HepG2 (cell line): ENCODE data around the gene BBOF1. TPM values are rescaled to one million over a fixed set of nuclear protein-coding genes. Genes with fewer than 3 reads are reported as not detected.

ENCODE experiments used
- MIER3 ChIP-seq: IDR thresholded peaks from 2 replicates; pipeline ENCODE4 v1.6.1; 2016; ENCODE audit warnings: missing compliant biosample characterization, borderline replicate concordance
- MYPOP ChIP-seq: sonication (generic); formaldehyde crosslinking; IDR thresholded peaks from 2 replicates; pipeline ENCODE4 v1.8.1; 2023; ENCODE audit warnings: mild to moderate bottlenecking, moderate library complexity, missing genetic modification reagents
- PAXIP1 ChIP-seq: sonication (generic); formaldehyde crosslinking; conservative IDR thresholded peaks from 2 replicates; pipeline ENCODE4 v1.4.0; 2020; ENCODE audit warnings: mild to moderate bottlenecking, missing genetic modification reagents, moderate library complexity
- YEATS2 ChIP-seq: sonication (generic); formaldehyde crosslinking; IDR thresholded peaks from 2 replicates; pipeline ENCODE4 v1.4.0; 2020; ENCODE audit warnings: missing genetic modification reagents, borderline replicate concordance
- ZBTB42 ChIP-seq: sonication (generic); formaldehyde crosslinking; IDR thresholded peaks from 2 replicates; pipeline ENCODE4 v1.5.0; 2020; ENCODE audit warnings: mild to moderate bottlenecking, missing genetic modification reagents
- ZBTB49 ChIP-seq: sonication (generic); formaldehyde crosslinking; IDR thresholded peaks from 2 replicates; pipeline ENCODE4 v1.4.0; 2020; ENCODE audit warnings: missing genetic modification reagents, borderline replicate concordance
- ZNF160 ChIP-seq: sonication (generic); formaldehyde crosslinking; IDR thresholded peaks from 2 replicates; pipeline ENCODE4 v1.8.0; 2022; ENCODE audit warnings: mild to moderate bottlenecking, inconsistent platforms, missing genetic modification reagents
- ZNF280D ChIP-seq: sonication (generic); formaldehyde crosslinking; IDR thresholded peaks from 2 replicates; pipeline ENCODE4 v1.5.1; 2020; ENCODE audit warnings: mild to moderate bottlenecking, missing genetic modification reagents
- ZNF282 ChIP-seq: fragments of 450-650 bp; IDR thresholded peaks from 2 replicates; pipeline ENCODE4 v1.6.1; 2018; ENCODE audit not compliant: partially characterized antibody
- ZNF562 ChIP-seq: sonication (generic); formaldehyde crosslinking; IDR thresholded peaks from 2 replicates; pipeline ENCODE4 v1.8.0; 2022; ENCODE audit warnings: missing genetic modification reagents, borderline replicate concordance
- polyA plus RNA-seq, 8 experiments: library from polyadenylated mRNA; depleted of rRNA in 3 of 8; stranded (reverse) in 7 of 8; unstranded in 1 of 8; fragments of >200 nt; fragmentation: Illumina TruSeq in 4 of 8; extraction: Trizol in 4 of 8; gene quantifications; 2 replicates each; pipeline versions ENCODE4 v1.2.1 to v1.2.3, GENCODE V29; 2011 to 2016; ENCODE audit warnings: low read depth in 4 of 8, missing spikeins in 1 of 8, mixed read lengths in 1 of 8; ENCODE audit not compliant: insufficient read depth in 1 of 8
- total RNA-seq, 5 experiments: library from RNA; depleted of rRNA; stranded (reverse); fragments of >200 nt; fragmentation: Illumina TruSeq; extraction: Trizol; gene quantifications; 2 replicates each; pipeline ENCODE4 v1.2.3, GENCODE V29; 2016; ENCODE audit warnings: low read depth in 1 of 5

The BBOF1 gene
- total and polyA plus RNA-seq, 2 of the 13 experiments (the other 11 are each of a cell fraction or from before 2014, with no cell fraction given) = 1.6 to 2.3 TPM

GRCh38 chr14:74083784-74084276, 64.7 kb downstream of the BBOF1 start (continued):
- TF ChIP-seq ZBTB49 (CRISPR knock-in tag) (no peak), ZNF160 (CRISPR knock-in tag) (0 out of 2 replicates have a peak, but pooled peaks have one; percentile 38), MYPOP (CRISPR knock-in tag) (peak; percentile 31; the same call in 1 of the 2 replicates), ZNF280D (CRISPR knock-in tag) (peak; percentile 35; the same call in 1 of the 2 replicates), PAXIP1 (CRISPR knock-in tag) (peak; percentile 52), YEATS2 (no peak), ZBTB42 (CRISPR knock-in tag) (peak; percentile 78), ZNF562 (CRISPR knock-in tag) (no peak), MIER3 (CRISPR knock-in tag) (0 out of 2 replicates have a peak, but pooled peaks have one; percentile 1), ZNF282 (no peak)
